SIG-M5 treated with dmso at 0.1 percent for 504 hours (cell line): ENCODE data around the gene NUP37.
"Not testable (repeated sequence)": the region's sequence is repeated elsewhere in the genome, so short reads cannot be mapped to it uniquely, and the experiment has no call there.

Experiments used
- DNase-seq: peaks from one replicate; lab custom pipeline; 2025; ENCODE audit not compliant: unreplicated experiment; lab: John Stamatoyannopoulos, UW

NUP37 gene

GRCh38 chr12:102119674-102120563, at the start of gene NUP37, which contains the start of gene PARPBP:
Gene NUP37, minus strand, starts transcription at chr12:102120114. Its CDS starts 1,596 bp downstream, at chr12:102118518.
Gene PARPBP, plus strand, starts transcription at chr12:102120183. Its CDS starts 3,706 bp downstream, at chr12:102123889.
- peak; percentile 93 for DNase-seq

GRCh38 chr12:102167821-102168604, 48.1 kb upstream of the NUP37 start:
- peak; percentile 72 for DNase-seq

GRCh38 chr12:102163383-102163782, 43.5 kb upstream of the NUP37 start:
- DNase-seq: no peak

- DNase-seq: not testable (repeated sequence)
Observed at GRCh38 chr12:102155206-102155605, 35.3 kb upstream of the NUP37 start.

- DNase-seq: not testable (repeated sequence)
Observed at GRCh38 chr12:102147062-102147587, 27.2 kb upstream of the NUP37 start.

- DNase-seq: no peak
Observed at GRCh38 chr12:102144221-102144620, 24.3 kb upstream of the NUP37 start.

- not testable (repeated sequence) for DNase-seq
Observed at GRCh38 chr12:102142866-102143373, 23.0 kb upstream of the NUP37 start.

- not testable (repeated sequence) for DNase-seq
Observed at GRCh38 chr12:102137619-102138018, 17.7 kb upstream of the NUP37 start.

- DNase-seq: not testable (repeated sequence)
Observed at GRCh38 chr12:102131442-102131841, 11.5 kb upstream of the NUP37 start.

GRCh38 chr12:102130720-102131119, 10.8 kb upstream of the NUP37 start:
- not testable (repeated sequence) for DNase-seq

- DNase-seq: not testable (repeated sequence)
Observed at GRCh38 chr12:102121328-102121727, 1.4 kb upstream of the NUP37 start.

- DNase-seq: peak; percentile 57
Observed at GRCh38 chr12:102120886-102121285, 972 bp upstream of the NUP37 start.

- no peak for DNase-seq
Observed at GRCh38 chr12:102120564-102120873, 605 bp upstream of the NUP37 start.

GRCh38 chr12:102118874-102119273, 1.0 kb downstream of the NUP37 start:
- DNase-seq: no peak

- no peak for DNase-seq
Observed at GRCh38 chr12:102116392-102116791, 3.5 kb downstream of the NUP37 start.

GRCh38 chr12:102114212-102114611, 5.7 kb downstream of the NUP37 start:
- DNase-seq: no peak

GRCh38 chr12:102110782-102111181, 9.1 kb downstream of the NUP37 start:
- no peak for DNase-seq

GRCh38 chr12:102107970-102108369, 11.9 kb downstream of the NUP37 start:
- no peak for DNase-seq

- no peak for DNase-seq
Observed at GRCh38 chr12:102106905-102107304, 13.0 kb downstream of the NUP37 start.

GRCh38 chr12:102096855-102097254, 23.1 kb downstream of the NUP37 start:
- DNase-seq: no peak

- DNase-seq: peak; percentile 34
Observed at GRCh38 chr12:102095677-102096263, 24.1 kb downstream of the NUP37 start.
